PC-3 (cell line): ENCODE measurements around the gene C1orf159. TPM values are rescaled to one million over a fixed set of nuclear protein-coding genes. Genes with fewer than 3 reads are reported as not detected.
A peak's percentile ranks its signal among the peaks of the same experiment; 100 is the strongest.

ENCODE experiments used
- ATAC-seq: fragments of 200-7000 bp; cut with Tn5 transposase; 2 replicates; pipeline ENCODE4 v1.9.1; 2020; ENCODE audit warnings: mild to moderate bottlenecking, moderate library complexity
- BruUV-seq: library from RNA; stranded (reverse); fragments of 400-500 nt; replicated peaks from 2 replicates; lab custom pipeline; 2021; lab: Mats Ljungman, UMichigan
- CTCF ChIA-PET: fragments of 300-600 bp; sonication (Branson Sonifier 250); formaldehyde crosslinking; loops from one replicate; lab custom pipeline; 2022; ENCODE audit warnings: antibody characterized with exemption; lab: Charles Lee
- POLR2A ChIA-PET: fragments of 300-600 bp; sonication (Branson Sonifier 250); formaldehyde crosslinking; loops from one replicate; lab custom pipeline; 2022; ENCODE audit warnings: antibody characterized with exemption; ENCODE audit not compliant: unreplicated experiment; lab: Charles Lee
- DNase-seq: peaks from one replicate; pipeline ENCODE4 v3.0.0-alpha.2; 2015
- H2AFZ ChIP-seq: fragments of 300-600 bp; sonication (generic); 2 replicates; pipeline ENCODE4 v1.6.0; 2016; ENCODE audit warnings: antibody characterized with exemption, low read length
- H3F3A ChIP-seq: fragments of 300-600 bp; sonication (generic); one replicate; pipeline ENCODE4 v1.6.0; 2017; ENCODE audit warnings: antibody characterized with exemption, low read length, control low read depth, mild to moderate bottlenecking; ENCODE audit not compliant: unreplicated experiment
- H3K27ac ChIP-seq: fragments of 300-600 bp; sonication (generic); 2 replicates; pipeline ENCODE4 v1.5.1; 2016; ENCODE audit warnings: mild to moderate bottlenecking, low read length
- H3K27me3 ChIP-seq: fragments of 300-600 bp; sonication (generic); 2 replicates; pipeline ENCODE4 v1.6.1; 2016; ENCODE audit warnings: low read length, mixed read lengths
- H3K36me3 ChIP-seq: fragments of 300-600 bp; sonication (generic); 2 replicates; pipeline ENCODE4 v1.6.1; 2016; ENCODE audit warnings: low read depth, mixed run types, low read length, mixed read lengths
- H3K4me1 ChIP-seq: fragments of 300-600 bp; sonication (generic); 2 replicates; pipeline ENCODE4 v1.5.1; 2016; ENCODE audit warnings: low read length; ENCODE audit not compliant: insufficient read depth
- H3K4me2 ChIP-seq: fragments of 300-600 bp; sonication (generic); 2 replicates; pipeline ENCODE4 v1.6.0; 2016; ENCODE audit warnings: low read length
- H3K4me3 ChIP-seq: fragments of 300-600 bp; sonication (generic); 2 replicates; pipeline ENCODE4 v1.5.1; 2016; ENCODE audit warnings: mild to moderate bottlenecking, low read length, mixed read lengths
- H3K79me2 ChIP-seq: fragments of 300-600 bp; sonication (generic); 2 replicates; pipeline ENCODE4 v1.6.1; 2017; ENCODE audit warnings: low read length, mixed read lengths
- H3K9ac ChIP-seq: fragments of 300-600 bp; sonication (generic); 2 replicates; pipeline ENCODE4 v1.6.0; 2016; ENCODE audit warnings: mild to moderate bottlenecking, low read length
- H3K9me2 ChIP-seq: fragments of 300-600 bp; sonication (generic); replicated peaks from 2 replicates; pipeline ENCODE4 v1.6.1; 2016; ENCODE audit warnings: mixed run types, low read length, mixed read lengths
- H3K9me3 ChIP-seq: fragments of 300-600 bp; sonication (generic); 2 replicates; pipeline ENCODE4 v1.6.1; 2016; ENCODE audit warnings: low read length, mixed read lengths
- H4K20me1 ChIP-seq: fragments of 300-600 bp; sonication (generic); 2 replicates; pipeline ENCODE4 v1.6.1; 2016; ENCODE audit warnings: low read length, mixed read lengths
- CTCF ChIP-seq: fragments of 300-600 bp; sonication (generic); conservative IDR thresholded peaks from 2 replicates; pipeline ENCODE4 v1.5.1; 2017; ENCODE audit warnings: antibody characterized with exemption, low read depth, mild to moderate bottlenecking, low read length
- EZH2 ChIP-seq: fragments of 300-600 bp; sonication (generic); IDR thresholded peaks from one replicate; pipeline ENCODE4 v1.6.1; 2017; ENCODE audit warnings: antibody characterized with exemption, mild to moderate bottlenecking, low read length; ENCODE audit not compliant: unreplicated experiment
- EZH2phosphoT487 ChIP-seq: fragments of 300-600 bp; sonication (generic); IDR thresholded peaks from 2 replicates; pipeline ENCODE4 v1.6.1; 2018; ENCODE audit warnings: mild to moderate bottlenecking, antibody characterized with exemption, low read length, borderline replicate concordance
- intact Hi-C: fragments of 100-400 bp; cut with micrococcal nuclease; formaldehyde crosslinking; loops from 2 replicates; pipeline ENCODE4 v1.9.0; 2023
- total RNA-seq: library from RNA; depleted of rRNA; stranded (reverse); fragments of >200 nt; gene quantifications from 2 replicates; pipeline ENCODE4 v1.2.3, GENCODE V29; 2014

The C1orf159 gene
- total RNA-seq, 1 experiment from 2014 or later: 78.0 TPM

- CTCF ChIA-PET: interaction anchor here (2.8 kb wide), 1 partner anchor 43 kb away, joined by 16 read pairs; no protein-coding TSS in a partner anchor
- Histone ChIP-seq H3K4me3 (peak overlapping the region; percentile 90), H3K36me3 (no peaks in the 10 kb centered on the region), H3K79me2 (peaks cover 71% of the 10 kb centered on the region), H3K9me2 (no peaks in the 10 kb centered on the region), H3K27ac (peak overlapping the region; percentile 73), H4K20me1 (peaks cover 42% of the 10 kb centered on the region), H3K9me3 (no peaks in the 10 kb centered on the region), H3F3A (no peaks in the 10 kb centered on the region), H3K4me2 (peak overlapping the region; percentile 82), H3K9ac (peak overlapping the region; percentile 77), H3K27me3 (no peaks in the 10 kb centered on the region), H2AFZ (peak overlapping the region; percentile 14; the same call in 1 of the 2 replicates), H3K4me1 (peaks cover 17% of the 10 kb centered on the region)
- POLR2A ChIA-PET: interaction anchor here (0.7 kb wide), 1 partner anchor 86 kb away, joined by 5 read pairs; no protein-coding TSS in a partner anchor
- intact Hi-C loops: loop anchor here (2.0 kb wide), 2 partner anchors 42 to 66 kb away; no protein-coding TSS in a partner anchor
- no peak for TF ChIP-seq EZH2phosphoT487
- TF ChIP-seq CTCF: no peak
- TF ChIP-seq EZH2: no peak
- DNase-seq (peak; percentile 82), ATAC-seq (peak; percentile 34)
- BruUV-seq: no TSS peak
These were observed 49.0 kb upstream of the C1orf159 start for GRCh38 chr1:1164701-1165451.

- Histone ChIP-seq H3K9me2 (no peaks in the 10 kb centered on the region), H3K79me2 (peaks cover 65% of the 10 kb centered on the region), H3K4me3 (peak overlapping the region; percentile 90), H3F3A (no peaks in the 10 kb centered on the region), H3K4me1 (peaks cover 17% of the 10 kb centered on the region), H4K20me1 (peaks cover 42% of the 10 kb centered on the region), H3K27ac (peak overlapping the region; percentile 73), H2AFZ (peak overlapping the region; percentile 14; the same call in 1 of the 2 replicates), H3K27me3 (no peaks in the 10 kb centered on the region), H3K9ac (peak overlapping the region; percentile 77), H3K9me3 (no peaks in the 10 kb centered on the region), H3K4me2 (peak overlapping the region; percentile 82), H3K36me3 (no peaks in the 10 kb centered on the region)
- peak; percentile 3; the same call in 1 of the 2 replicates for ATAC-seq
- TF ChIP-seq EZH2phosphoT487: no peak
- TF ChIP-seq CTCF: no peak
- TF ChIP-seq EZH2: no peak
- BruUV-seq: TSS peak; percentile 51
- no peak for DNase-seq
- ChIA-PET CTCF (interaction anchor here (2.8 kb wide), 1 partner anchor 42 kb away, joined by 16 read pairs; no protein-coding TSS in a partner anchor), POLR2A (interaction anchor here (0.7 kb wide), 1 partner anchor 85 kb away, joined by 5 read pairs; no protein-coding TSS in a partner anchor)
- intact Hi-C loops: loop anchor here (2.0 kb wide), 2 partner anchors 42 to 66 kb away; no protein-coding TSS in a partner anchor
These were observed 48.4 kb upstream of the C1orf159 start for GRCh38 chr1:1164361-1164700.
